Gastrocnemius medialis (tissue), 4 donors: ENCODE results near the gene NOP14. TPM values are rescaled to one million over a fixed set of nuclear protein-coding genes. Genes with fewer than 3 reads are reported as not detected.

Experiments used
- ATAC-seq, 2 donors: fragments of 150-250 bp; one replicate each; pipeline ENCODE4 v1.9.1; 2016
- DNase-seq, 2 donors: peaks; one replicate each; pipeline ENCODE4 v3.0.0-alpha.2; 2019
- H3K27ac ChIP-seq, 4 donors: fragments of 200-600 bp; sonication (generic); 1 replicate in 1 of 4; 2 replicates in 3 of 4; pipeline ENCODE4 v1.5.1; 2016 to 2018; ENCODE audit warnings: mild to moderate bottlenecking in 2 of 4, moderate library complexity in 1 of 4
- H3K27me3 ChIP-seq, 3 donors: fragments of 200-600 bp; sonication (generic) in 2 of 3; 1 replicate in 1 of 3; 2 replicates in 2 of 3; pipeline versions ENCODE4 v1.5.1 to v1.6.0; 2016 to 2019; ENCODE audit warnings: mild to moderate bottlenecking in 1 of 3, moderate library complexity in 1 of 3
- H3K36me3 ChIP-seq, 2 donors: fragments of 200-600 bp; sonication (generic) in 1 of 2; one replicate each; pipeline ENCODE4 v1.5.1; 2017 to 2018
- H3K4me1 ChIP-seq, 2 donors: fragments of 200-600 bp; sonication (generic) in 1 of 2; one replicate each; pipeline ENCODE4 v1.5.1; 2016 to 2017; ENCODE audit warnings: mild to moderate bottlenecking in 2 of 2
- H3K4me3 ChIP-seq, 4 donors: fragments of 200-600 bp; sonication (generic) in 3 of 4; 1 replicate in 1 of 4; 2 replicates in 3 of 4; pipeline ENCODE4 v1.5.1; 2016 to 2019; ENCODE audit warnings: mild to moderate bottlenecking in 2 of 4
- H3K9me3 ChIP-seq, 3 donors: fragments of 200-600 bp; sonication (generic) in 2 of 3; 1 replicate in 1 of 3; 2 replicates in 2 of 3; pipeline ENCODE4 v1.5.1; 2016 to 2019
- CTCF ChIP-seq, 5 experiments: fragments of 450-650 bp in 3 of 5; fragments of 200-600 bp in 2 of 5; sonication (generic) in 2 of 5; IDR thresholded peaks in 4 of 5; conservative IDR thresholded peaks in 1 of 5; 1 replicate in 4 of 5; 2 replicates in 1 of 5; pipeline ENCODE4 v1.5.1; 2016 to 2019; ENCODE audit warnings: antibody characterized with exemption in 5 of 5, mild to moderate bottlenecking in 3 of 5, moderate library complexity in 3 of 5
- POLR2A ChIP-seq, 2 donors: fragments of 450-650 bp; IDR thresholded peaks; one replicate each; pipeline ENCODE4 v1.6.1; 2017; ENCODE audit warnings: antibody characterized with exemption in 2 of 2, mild to moderate bottlenecking in 2 of 2, moderate library complexity in 2 of 2
- in situ Hi-C, 4 donors: fragments of 200-750 bp; cut with MboI; loops; one replicate each; pipeline versions ENCODE4 v1.15.0 to v1.8.0; 2017; ENCODE audit warnings: low sequenced_read_pairs in 4 of 4
- intact Hi-C: fragments of 100-400 bp; cut with DNase I; formaldehyde crosslinking; loops from one replicate; pipeline ENCODE4 v1.15.1; 2023; ENCODE audit warnings: low total_unique reads
- total RNA-seq, 4 donors: library from RNA; depleted of rRNA; stranded (reverse); fragments of >200 nt; gene quantifications; one replicate each; pipeline versions ENCODE4 v1.1.0 to v1.2.3, GENCODE V29; 2016

The NOP14 gene
- total RNA-seq, 4 donors from 2014 or later = 16.6 to 46.2 (median 36.2) TPM

GRCh38 chr4:2943364-2944090 lies 19.7 kb downstream of the NOP14 start:
- intact Hi-C loops (no loop called here), in situ Hi-C loops (loop anchor here in 1 of 4 donors (25.0 kb wide), 1 partner anchor 181 kb away; the partner anchor contains the start of gene TNIP2)

GRCh38 chr4:2942532-2943363 lies 20.5 kb downstream of the NOP14 start:
- TF ChIP-seq CTCF (IDR thresholded peaks at IDR 0.05 in 4 of 5, conservative IDR thresholded peaks at IDR 0.05 in 1 of 5) (no peak), POLR2A (IDR thresholded peaks at IDR 0.05) (no peak)
- H3K9me3 ChIP-seq = no peaks in the 10 kb centered on the region
- intact Hi-C loops = no loop called here
- peaks cover 4 to 93% of the 10 kb centered on the region in 2 donors for H3K36me3 ChIP-seq
- H3K4me1 ChIP-seq = no peaks in the 10 kb centered on the region
- no peaks in the 10 kb centered on the region for H3K27me3 ChIP-seq
- H3K4me3 ChIP-seq = no peak overlapping the region
- in situ Hi-C loops = loop anchor here in 1 of 4 donors (25.0 kb wide), 1 partner anchor 180 kb away; the partner anchor contains the start of gene TNIP2
- peak in 1 of 2 donors; percentile 12 for ATAC-seq
- DNase-seq = peak in 1 of 2 donors; percentile 20
- H3K27ac ChIP-seq = no peak overlapping the region

More at GRCh38 chr4:2943364-2944090, 19.7 kb downstream of the NOP14 start:
- Histone ChIP-seq H3K9me3 (no peaks in the 10 kb centered on the region), H3K27me3 (no peaks in the 10 kb centered on the region), H3K4me1 (no peaks in the 10 kb centered on the region), H3K27ac (no peak overlapping the region), H3K4me3 (no peak overlapping the region), H3K36me3 (peaks cover 4 to 97% of the 10 kb centered on the region in 2 donors)
- DNase-seq (peak in 1 of 2 donors; percentile 7), ATAC-seq (no peak)
- no peak for TF ChIP-seq CTCF (IDR thresholded peaks at IDR 0.05 in 4 of 5, conservative IDR thresholded peaks at IDR 0.05 in 1 of 5)
- no peak for TF ChIP-seq POLR2A (IDR thresholded peaks at IDR 0.05)

GRCh38 chr4:2942037-2942531 lies 21.1 kb downstream of the NOP14 start:
- intact Hi-C loops = no loop called here
- Histone ChIP-seq H3K27me3 (no peaks in the 10 kb centered on the region), H3K9me3 (no peaks in the 10 kb centered on the region), H3K36me3 (peaks cover 4 to 87% of the 10 kb centered on the region in 2 donors), H3K4me1 (peaks cover 4 to 5% of the 10 kb centered on the region in 2 donors), H3K4me3 (no peak overlapping the region), H3K27ac (no peak overlapping the region)
- TF ChIP-seq POLR2A (IDR thresholded peaks at IDR 0.05) (no peak), CTCF (IDR thresholded peaks at IDR 0.05 in 4 of 5, conservative IDR thresholded peaks at IDR 0.05 in 1 of 5) (no peak)
- in situ Hi-C loops = loop anchor here in 1 of 4 donors (25.0 kb wide), 1 partner anchor 180 kb away; the partner anchor contains the start of gene TNIP2
- ATAC-seq (no peak), DNase-seq (peak in 1 of 2 donors; percentile 10)

GRCh38 chr4:2941138-2942036 lies 21.8 kb downstream of the NOP14 start:
- Histone ChIP-seq H3K9me3 (no peaks in the 10 kb centered on the region), H3K27ac (no peak overlapping the region), H3K4me3 (no peak overlapping the region), H3K4me1 (peaks cover 10 to 12% of the 10 kb centered on the region in 2 donors), H3K36me3 (peaks cover 3 to 80% of the 10 kb centered on the region in 2 donors), H3K27me3 (no peaks in the 10 kb centered on the region)
- in situ Hi-C loops (loop anchor here in 1 of 4 donors (25.0 kb wide), 1 partner anchor 179 kb away; the partner anchor contains the start of gene TNIP2), intact Hi-C loops (no loop called here)
- ATAC-seq (no peak), DNase-seq (peak in 1 of 2 donors; percentile 11)
- TF ChIP-seq CTCF (IDR thresholded peaks at IDR 0.05 in 4 of 5, conservative IDR thresholded peaks at IDR 0.05 in 1 of 5) = no peak
- TF ChIP-seq POLR2A (IDR thresholded peaks at IDR 0.05) = no peak
